DND-41 (cell line): ENCODE data around the gene DDX39B.

Experiments
- CTCF ChIP-seq: IDR thresholded peaks from 2 replicates; pipeline ENCODE4 v1.5.1; 2012; ENCODE audit warnings: borderline replicate concordance, low read length, moderate library complexity, mild to moderate bottlenecking; ENCODE audit not compliant: poor library complexity, severe bottlenecking; ENCODE audit errors: extremely low read depth
- EZH2 ChIP-seq: IDR thresholded peaks from 3 replicates; pipeline ENCODE4 v1.6.1; 2012; ENCODE audit warnings: borderline replicate concordance, low read depth, mild to moderate bottlenecking, moderate library complexity, low read length, inconsistent platforms; ENCODE audit not compliant: severe bottlenecking

GRCh38 chr6:31502586-31502985 lies 39.2 kb downstream of the DDX39B start:
- TF ChIP-seq EZH2 (no peak), CTCF (no peak)
